ENCODE data around the gene PICK1. TPM values are rescaled to one million over a fixed set of nuclear protein-coding genes. Genes with fewer than 3 reads are reported as not detected.

The PICK1 gene
- total RNA-seq, 2 experiments from 2014 or later: 19.2 to 23.8 TPM

DNA sequence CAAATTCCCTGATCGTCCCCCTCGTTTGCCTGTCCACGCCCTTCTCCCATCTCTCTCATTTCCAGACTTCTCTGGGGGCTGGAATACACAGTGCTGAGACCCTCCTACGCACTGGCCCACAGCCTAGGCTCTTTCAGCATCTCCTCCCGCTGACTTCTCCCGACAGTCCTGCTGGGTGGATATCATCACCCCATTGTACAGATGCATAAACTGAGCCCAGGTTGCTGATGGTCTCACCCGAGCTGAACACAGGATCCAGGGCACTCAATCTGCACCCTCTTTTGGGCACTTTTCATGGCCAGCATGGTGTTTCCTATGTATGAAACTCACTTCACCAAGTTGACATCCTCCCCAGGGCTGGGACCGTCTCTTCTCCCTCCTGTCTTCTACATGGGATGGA, 31.7 kb upstream of the PICK1 start:
- POLR2A ChIA-PET: no interaction called here
- Histone ChIP-seq H2AFZ (ENCODE audit: low read length) (no peak overlapping the region), H3K4me3 (ENCODE audit: low read depth, low read length, poor library complexity, severe bottlenecking) (no peak overlapping the region), H3K36me3 (ENCODE audit: insufficient read depth, low read length) (no peaks in the 10 kb centered on the region), H4K20me1 (ENCODE audit: insufficient read depth, low read length) (no peaks in the 10 kb centered on the region), H3K9me2 (ENCODE audit: insufficient read depth, low read length) (no peaks in the 10 kb centered on the region), H3K4me2 (ENCODE audit: low read length) (no peak overlapping the region), H3K4me1 (ENCODE audit: insufficient read depth, low read length, poor library complexity, severe bottlenecking) (no peaks in the 10 kb centered on the region), H3K79me2 (ENCODE audit: insufficient read depth, low read depth, low read length) (no peaks in the 10 kb centered on the region), H3K27ac (ENCODE audit: low read depth, low read length, poor library complexity, severe bottlenecking) (no peak overlapping the region), H3K9me3 (ENCODE audit: low read length) (no peaks in the 10 kb centered on the region)
- intact Hi-C loops (cut with micrococcal nuclease; ENCODE audit: unreplicated experiment): no loop called here
- no TSS peak for BruUV-seq (replicated peaks)
- CTCF ChIA-PET (ENCODE audit: unreplicated experiment): no interaction called here
- no peak for TF ChIP-seq EZH2phosphoT487 (IDR thresholded peaks at IDR 0.05; ENCODE audit: borderline replicate concordance, low read depth, low read length)
- TF ChIP-seq, protein P1, sequence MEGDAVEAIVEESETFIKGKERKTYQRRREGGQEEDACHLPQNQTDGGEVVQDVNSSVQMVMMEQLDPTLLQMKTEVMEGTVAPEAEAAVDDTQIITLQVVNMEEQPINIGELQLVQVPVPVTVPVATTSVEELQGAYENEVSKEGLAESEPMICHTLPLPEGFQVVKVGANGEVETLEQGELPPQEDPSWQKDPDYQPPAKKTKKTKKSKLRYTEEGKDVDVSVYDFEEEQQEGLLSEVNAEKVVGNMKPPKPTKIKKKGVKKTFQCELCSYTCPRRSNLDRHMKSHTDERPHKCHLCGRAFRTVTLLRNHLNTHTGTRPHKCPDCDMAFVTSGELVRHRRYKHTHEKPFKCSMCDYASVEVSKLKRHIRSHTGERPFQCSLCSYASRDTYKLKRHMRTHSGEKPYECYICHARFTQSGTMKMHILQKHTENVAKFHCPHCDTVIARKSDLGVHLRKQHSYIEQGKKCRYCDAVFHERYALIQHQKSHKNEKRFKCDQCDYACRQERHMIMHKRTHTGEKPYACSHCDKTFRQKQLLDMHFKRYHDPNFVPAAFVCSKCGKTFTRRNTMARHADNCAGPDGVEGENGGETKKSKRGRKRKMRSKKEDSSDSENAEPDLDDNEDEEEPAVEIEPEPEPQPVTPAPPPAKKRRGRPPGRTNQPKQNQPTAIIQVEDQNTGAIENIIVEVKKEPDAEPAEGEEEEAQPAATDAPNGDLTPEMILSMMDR (conservative IDR thresholded peaks at IDR 0.05; ENCODE audit: low read length): no peak
- no peak for DNase-seq (ENCODE audit: low spot score)

DNA sequence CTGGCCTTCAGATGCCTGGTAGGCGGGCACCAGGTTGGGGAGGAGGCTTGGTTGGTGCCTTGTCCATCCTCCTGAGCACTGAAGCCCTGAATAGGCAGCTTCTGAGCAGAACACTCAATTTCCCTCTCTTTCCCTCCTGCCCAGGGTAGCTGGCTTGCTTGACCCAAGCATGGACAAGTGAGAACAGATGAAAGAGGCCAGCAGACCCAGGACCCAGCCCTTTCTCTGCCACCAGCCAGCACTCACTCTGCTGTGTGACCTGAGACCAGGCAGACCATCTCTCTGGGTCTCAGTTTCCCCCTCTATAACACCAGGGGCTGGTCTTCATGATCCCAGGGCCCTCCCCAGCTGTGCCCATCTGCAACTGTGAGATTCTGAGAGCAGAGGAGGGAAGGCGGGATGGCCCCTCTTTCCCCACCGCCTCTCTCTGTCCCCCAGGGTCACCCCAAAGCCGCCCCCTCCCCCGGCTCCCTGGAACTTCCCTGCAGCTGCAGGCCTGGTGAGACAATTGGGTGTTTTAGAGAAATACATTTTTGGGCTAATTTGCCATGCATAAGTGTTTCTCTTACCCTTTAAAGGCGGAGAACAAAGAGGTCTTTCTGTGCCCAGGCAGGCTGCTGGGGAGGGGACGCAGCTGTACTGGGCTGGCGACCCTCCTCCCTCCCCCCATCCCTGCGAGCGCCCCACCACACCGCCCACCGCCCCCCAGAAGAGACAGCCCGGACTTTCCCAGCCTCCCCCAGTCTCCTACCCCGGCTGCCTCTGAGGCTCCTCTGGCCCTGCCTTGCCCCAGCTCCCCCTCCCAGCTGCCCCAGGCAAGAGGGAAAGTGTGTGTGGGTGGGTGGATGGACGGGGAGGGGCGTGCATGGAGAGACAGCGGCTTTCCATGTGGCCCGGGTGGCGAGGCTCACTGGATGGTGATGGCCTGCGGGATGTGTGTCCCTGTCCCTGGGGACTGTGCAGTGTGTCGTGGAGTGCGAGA, 30.8 kb upstream of the PICK1 start:
- Histone ChIP-seq H2AFZ (ENCODE audit: low read length) (no peak overlapping the region), H4K20me1 (ENCODE audit: insufficient read depth, low read length) (no peaks in the 10 kb centered on the region), H3K4me3 (ENCODE audit: low read depth, low read length, poor library complexity, severe bottlenecking) (no peak overlapping the region), H3K27ac (ENCODE audit: low read depth, low read length, poor library complexity, severe bottlenecking) (no peak overlapping the region), H3K4me1 (ENCODE audit: insufficient read depth, low read length, poor library complexity, severe bottlenecking) (no peaks in the 10 kb centered on the region), H3K9me3 (ENCODE audit: low read length) (no peaks in the 10 kb centered on the region), H3K9me2 (ENCODE audit: insufficient read depth, low read length) (no peaks in the 10 kb centered on the region), H3K36me3 (ENCODE audit: insufficient read depth, low read length) (no peaks in the 10 kb centered on the region), H3K79me2 (ENCODE audit: insufficient read depth, low read depth, low read length) (no peaks in the 10 kb centered on the region), H3K4me2 (ENCODE audit: low read length) (no peak overlapping the region)
- no peak for TF ChIP-seq EZH2phosphoT487 (IDR thresholded peaks at IDR 0.05; ENCODE audit: borderline replicate concordance, low read depth, low read length)
- TF ChIP-seq, protein P1 (conservative IDR thresholded peaks at IDR 0.05; ENCODE audit: low read length): no peak
- ChIA-PET POLR2A (no interaction called here), CTCF (ENCODE audit: unreplicated experiment) (no interaction called here)
- no peak for DNase-seq (ENCODE audit: low spot score)
- BruUV-seq (replicated peaks): no TSS peak
- intact Hi-C loops (cut with micrococcal nuclease; ENCODE audit: unreplicated experiment): no loop called here

DNA sequence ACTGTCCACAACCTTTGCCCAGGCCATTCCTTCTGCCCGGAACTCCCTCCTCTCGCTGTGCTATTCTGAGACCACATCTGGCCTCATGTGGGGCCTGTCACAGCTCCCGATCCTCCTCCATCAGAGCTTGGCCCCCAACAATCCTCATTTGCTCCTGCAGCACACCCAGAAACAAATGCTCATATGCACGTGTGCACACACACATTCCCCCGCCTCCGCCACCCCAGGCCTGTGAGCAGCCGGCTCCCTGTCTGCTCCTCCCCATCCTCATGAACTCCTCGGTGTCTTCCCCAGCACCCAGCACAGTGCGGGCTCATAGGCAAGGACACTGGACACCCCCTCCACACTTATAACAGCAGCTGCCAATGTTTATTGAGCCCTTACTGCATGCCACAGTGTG, 29.7 kb upstream of the PICK1 start:
- intact Hi-C loops (cut with micrococcal nuclease; ENCODE audit: unreplicated experiment): no loop called here
- POLR2A ChIA-PET: interaction anchor here (0.6 kb wide), 1 partner anchor 161 kb away, joined by 3 read pairs; no protein-coding TSS in a partner anchor
- CTCF ChIA-PET (ENCODE audit: unreplicated experiment): no interaction called here

More for the DNA sequence above, 29.7 kb upstream of the PICK1 start:
- H3K36me3 ChIP-seq (ENCODE audit: insufficient read depth, low read length): no peaks in the 10 kb centered on the region
- no peak overlapping the region for H3K4me3 ChIP-seq (ENCODE audit: low read depth, low read length, poor library complexity, severe bottlenecking)
- no TSS peak for BruUV-seq (replicated peaks)
- no peak overlapping the region for H2AFZ ChIP-seq (ENCODE audit: low read length)
- no peak for DNase-seq (ENCODE audit: low spot score)
- H3K79me2 ChIP-seq (ENCODE audit: insufficient read depth, low read depth, low read length): no peaks in the 10 kb centered on the region
- H3K9me3 ChIP-seq (ENCODE audit: low read length): no peaks in the 10 kb centered on the region
- H3K27ac ChIP-seq (ENCODE audit: low read depth, low read length, poor library complexity, severe bottlenecking): no peak overlapping the region
- no peaks in the 10 kb centered on the region for H3K4me1 ChIP-seq (ENCODE audit: insufficient read depth, low read length, poor library complexity, severe bottlenecking)
- H3K4me2 ChIP-seq (ENCODE audit: low read length): no peak overlapping the region
- H3K9me2 ChIP-seq (ENCODE audit: insufficient read depth, low read length): no peaks in the 10 kb centered on the region
- TF ChIP-seq, protein P1 (conservative IDR thresholded peaks at IDR 0.05; ENCODE audit: low read length): no peak
- TF ChIP-seq EZH2phosphoT487 (IDR thresholded peaks at IDR 0.05; ENCODE audit: borderline replicate concordance, low read depth, low read length): no peak
- no peaks in the 10 kb centered on the region for H4K20me1 ChIP-seq (ENCODE audit: insufficient read depth, low read length)

Data from OCI-LY7 (cell line).